ENCODE data around the gene METTL24.
"Not testable (repeated sequence)": the region's sequence is repeated elsewhere in the genome, so short reads cannot be mapped to it uniquely, and the experiment has no call there.

Gene METTL24

DNA sequence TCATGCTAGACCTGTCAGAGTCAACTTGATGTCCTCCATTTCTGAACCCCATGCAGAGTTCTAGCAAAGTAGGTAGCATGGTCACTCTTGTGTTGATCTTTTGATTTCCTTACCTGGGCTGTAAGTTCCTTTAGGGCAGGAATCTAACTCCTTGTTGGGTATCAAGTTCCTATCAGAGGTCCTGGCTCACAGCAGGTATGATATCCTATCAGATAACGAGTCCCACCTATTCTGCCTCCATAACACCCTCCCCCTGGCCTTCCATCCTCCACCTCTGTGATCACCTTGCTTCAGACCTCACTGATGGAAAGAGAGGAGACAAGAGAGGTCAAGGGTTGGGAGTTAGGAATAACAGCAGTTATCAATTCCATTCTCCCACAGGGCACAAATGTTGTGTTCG is 101.8 kb downstream of the METTL24 start:
- no peak for DNase-seq (ENCODE audit: low read depth)

DNA sequence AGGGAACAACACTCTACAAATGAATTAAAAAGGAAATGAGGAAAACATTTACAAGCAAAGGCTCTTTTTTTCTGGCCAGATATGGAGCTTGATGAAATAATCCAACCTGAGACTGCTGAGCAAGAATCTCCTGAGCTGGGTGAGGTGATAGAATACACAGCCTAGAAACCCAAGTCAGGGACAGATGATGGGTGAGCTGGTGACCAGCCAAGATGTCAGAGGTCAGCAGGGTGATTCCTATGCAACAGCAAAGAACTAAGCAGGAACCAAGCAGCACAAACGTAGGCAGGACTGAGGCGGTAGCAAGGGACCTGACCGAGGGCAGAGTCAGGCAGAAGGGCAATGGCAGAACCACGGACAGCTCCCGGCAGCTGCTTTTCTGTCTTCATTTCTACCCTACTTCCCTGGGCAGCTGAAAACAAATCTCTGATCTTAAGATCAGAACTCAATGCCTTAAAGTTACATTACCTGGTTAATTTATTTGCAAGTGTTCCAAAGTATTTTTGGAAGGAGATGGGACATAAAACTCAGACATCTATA is 102.9 kb downstream of the METTL24 start:
- no peak for DNase-seq (ENCODE audit: low read depth)

DNA sequence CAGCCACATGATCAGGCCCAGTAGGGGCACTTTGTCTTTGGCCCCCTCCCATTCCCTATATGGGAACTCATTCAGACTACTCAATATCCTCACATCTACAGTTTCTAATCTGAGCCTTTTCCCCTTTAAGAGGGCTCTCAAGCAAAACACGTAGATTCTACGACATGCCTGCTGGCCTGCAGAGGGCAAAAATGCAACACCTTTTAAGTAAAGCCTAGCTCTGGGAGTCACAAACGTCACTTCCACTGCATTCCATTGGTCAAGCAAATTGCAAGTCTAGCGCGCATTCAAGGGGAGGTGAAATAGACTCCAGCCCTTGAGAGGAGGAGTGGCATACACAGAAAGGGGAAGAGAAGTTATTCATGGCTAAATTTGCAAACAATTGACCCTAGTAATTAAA is 107.3 kb downstream of the METTL24 start:
- DNase-seq (ENCODE audit: low read depth) = no peak

DNA sequence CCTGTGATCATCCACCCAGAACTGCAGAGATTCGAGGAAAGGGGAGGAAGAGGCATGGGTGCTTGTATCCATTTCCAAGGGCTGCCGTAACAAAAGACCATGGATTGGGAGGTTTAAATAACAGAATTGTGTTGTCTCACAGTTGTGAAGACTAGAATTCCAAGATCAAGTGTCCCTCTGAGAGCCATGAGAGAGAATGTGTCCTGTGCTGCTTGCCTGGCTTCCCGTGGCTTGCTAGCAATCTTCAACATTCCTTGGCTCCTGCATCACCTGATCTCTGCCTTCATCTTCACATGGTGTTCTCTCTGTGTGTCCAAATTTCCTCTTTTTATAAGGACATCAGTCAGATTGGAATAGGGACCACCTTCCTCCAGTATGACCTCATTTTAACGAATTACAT is 108.1 kb downstream of the METTL24 start:
- no peak for DNase-seq (ENCODE audit: low read depth)

DNA sequence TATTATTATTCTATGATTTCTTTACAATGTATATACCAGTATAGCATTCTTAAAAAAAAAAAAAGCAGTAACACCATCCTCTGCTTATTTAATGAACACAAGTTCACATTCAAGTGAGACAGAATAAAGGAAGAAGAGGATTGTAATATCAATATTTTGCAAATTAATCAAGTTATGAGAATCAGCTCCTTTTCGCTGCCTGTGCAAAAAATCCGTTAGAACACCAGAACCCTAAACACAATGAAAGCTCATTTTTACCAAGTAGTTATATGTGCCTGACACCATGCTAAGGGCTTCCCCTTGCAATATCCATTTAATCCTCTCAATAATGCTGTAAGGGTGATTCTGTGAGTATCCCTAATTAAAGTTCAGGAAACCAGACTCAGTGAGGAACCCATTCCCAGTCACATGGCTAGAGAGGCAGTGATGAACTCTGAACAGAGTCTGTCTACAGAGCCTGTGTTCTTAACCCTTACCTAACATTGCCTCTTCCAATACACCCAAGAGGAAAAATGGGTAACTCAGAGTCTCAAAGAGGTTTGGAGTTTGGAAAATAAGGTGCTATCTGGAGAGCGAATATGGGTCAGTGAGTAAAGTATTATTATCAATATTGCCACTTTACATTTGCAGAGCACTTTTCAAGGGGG is 111.1 kb downstream of the METTL24 start:
- no peak for DNase-seq (ENCODE audit: low read depth)

DNA sequence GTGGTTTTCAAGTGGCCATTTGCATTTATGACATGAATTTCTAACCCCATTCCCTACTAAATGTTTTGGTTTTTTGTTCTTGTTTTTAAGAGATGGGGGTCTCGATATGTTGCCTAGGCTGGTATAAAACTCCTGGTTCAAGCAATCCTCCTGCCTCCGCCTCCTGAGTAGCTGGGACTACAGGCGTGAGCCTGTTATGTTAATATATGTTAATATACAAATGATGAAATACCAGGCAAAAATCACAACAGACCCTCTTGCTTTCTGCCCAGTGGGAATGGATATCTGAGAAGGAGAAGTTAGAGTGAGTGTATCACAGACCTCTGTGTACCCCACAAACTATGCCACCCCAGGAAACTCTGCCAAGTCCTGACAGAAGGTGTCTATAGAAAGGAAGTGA is 111.8 kb downstream of the METTL24 start:
- no peak for DNase-seq (ENCODE audit: low read depth)

DNA sequence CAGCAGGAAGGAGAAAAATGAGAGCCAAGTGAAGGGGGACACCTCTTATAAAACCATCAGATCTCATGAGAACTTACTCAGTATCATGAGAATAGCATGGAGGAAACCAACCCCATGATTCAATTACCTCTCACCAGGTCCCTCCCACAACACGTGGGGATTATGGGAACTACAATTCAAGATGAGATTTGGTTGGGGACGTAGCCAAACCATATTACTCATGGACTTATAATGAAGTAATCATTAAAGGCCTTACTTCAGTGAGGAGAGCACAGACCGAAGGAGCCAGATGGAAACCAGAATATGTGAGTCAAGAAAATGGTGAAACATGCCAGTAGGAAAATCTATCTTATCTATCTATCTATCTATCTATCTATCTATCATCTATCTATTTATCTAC is 113.5 kb downstream of the METTL24 start:
- not testable (repeated sequence) for DNase-seq (ENCODE audit: low read depth)

DNA sequence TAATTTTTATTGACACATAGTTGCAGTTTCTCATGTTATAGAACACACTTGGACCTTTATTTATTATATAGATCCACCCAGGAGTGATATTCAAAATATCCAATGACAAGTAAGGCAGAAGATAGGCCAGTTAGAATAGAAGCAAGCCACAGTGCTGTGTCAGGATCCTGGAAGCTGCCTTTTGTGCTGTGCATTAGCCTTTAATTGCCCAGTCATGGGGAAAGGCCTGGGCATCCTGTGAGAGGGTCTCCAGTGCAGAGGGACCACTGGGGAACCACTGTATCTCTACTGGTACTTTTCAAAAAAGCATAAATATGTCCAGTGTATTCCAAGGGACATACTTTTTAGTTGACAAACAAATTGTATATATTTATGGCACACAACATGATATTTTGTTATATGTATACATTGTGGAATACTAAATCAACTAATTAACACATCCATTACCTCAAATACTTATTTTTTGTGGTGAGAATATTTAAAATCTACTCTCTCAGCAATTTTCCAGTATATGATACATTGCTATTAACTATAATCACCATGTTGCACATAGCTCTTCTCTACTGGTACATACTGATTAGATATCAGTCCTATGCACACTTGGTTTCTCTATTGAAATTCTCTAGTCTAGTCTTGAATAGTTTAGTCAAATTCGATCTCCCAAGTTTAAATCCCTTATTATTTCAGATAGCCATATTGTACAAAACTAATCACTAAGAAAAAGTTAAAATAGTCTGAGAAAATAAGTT is 118.4 kb downstream of the METTL24 start:
- no peak for DNase-seq (ENCODE audit: low read depth)

DNA sequence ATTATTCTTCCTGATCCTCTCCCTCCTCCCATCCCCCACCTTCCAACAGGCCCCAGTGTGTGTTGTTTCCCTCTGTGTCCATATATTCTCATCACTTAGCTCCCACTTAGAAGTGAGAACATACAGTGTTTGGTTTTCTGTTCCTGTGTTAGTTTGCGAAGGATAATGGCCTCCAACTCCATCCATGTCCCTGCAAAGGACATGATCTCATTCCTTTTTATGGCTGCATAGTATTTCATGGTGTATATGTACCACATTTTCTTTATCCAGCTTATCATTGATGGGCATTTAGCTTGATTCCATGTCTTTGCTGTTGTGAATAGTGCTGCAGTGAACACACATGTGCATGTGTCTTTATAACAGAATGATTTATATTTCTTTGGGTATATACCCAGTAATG is 122.1 kb downstream of the METTL24 start:
- not testable (repeated sequence) for DNase-seq (ENCODE audit: low read depth)

DNA sequence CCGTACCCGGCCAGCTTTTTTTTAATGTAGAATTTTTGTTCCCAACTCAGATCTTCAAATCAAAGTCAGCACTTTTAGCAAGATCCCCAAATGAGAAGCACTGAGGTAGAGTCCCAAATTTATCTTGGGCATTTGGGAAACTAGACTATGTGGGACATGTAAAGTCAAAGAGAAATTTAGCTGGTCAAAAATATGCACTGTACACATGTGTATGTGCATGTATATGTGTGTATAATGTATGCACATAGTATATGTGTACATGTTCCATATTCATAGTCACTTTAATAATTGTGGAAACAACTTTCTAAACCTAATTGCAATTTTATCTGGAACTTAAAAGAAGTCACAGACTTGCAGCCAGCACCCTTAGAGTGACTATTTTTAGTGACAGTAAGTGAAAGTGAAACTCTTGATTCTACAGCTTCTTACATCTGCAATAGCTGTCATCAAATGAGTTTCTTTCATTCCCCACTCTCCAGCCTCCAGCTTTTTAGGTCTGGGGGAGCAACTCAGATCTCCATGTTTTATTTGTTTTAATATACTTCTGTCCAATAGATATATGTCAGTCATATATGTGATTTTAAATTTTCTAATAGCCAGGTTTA is 124.3 kb downstream of the METTL24 start:
- DNase-seq (ENCODE audit: low read depth) = no peak

DNA sequence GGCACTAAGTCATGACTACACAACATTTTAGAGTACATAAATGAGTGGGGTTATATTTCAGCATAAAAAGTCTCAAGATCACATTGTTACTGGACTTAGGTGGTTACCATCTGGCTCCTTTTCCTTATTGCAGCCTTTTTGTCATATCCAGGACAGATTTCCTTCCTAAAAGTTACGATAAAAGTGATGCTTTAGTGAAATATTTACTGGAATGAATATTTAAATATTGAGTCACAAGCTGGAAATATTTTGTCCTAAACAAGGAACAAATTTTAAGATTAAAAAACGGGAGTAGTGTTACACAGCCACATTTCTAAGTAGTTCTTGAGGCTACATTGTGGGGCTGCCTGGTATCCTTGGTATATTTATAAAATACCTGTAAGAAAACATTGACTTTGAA is 125.7 kb downstream of the METTL24 start:
- no peak for DNase-seq (ENCODE audit: low read depth)

DNA sequence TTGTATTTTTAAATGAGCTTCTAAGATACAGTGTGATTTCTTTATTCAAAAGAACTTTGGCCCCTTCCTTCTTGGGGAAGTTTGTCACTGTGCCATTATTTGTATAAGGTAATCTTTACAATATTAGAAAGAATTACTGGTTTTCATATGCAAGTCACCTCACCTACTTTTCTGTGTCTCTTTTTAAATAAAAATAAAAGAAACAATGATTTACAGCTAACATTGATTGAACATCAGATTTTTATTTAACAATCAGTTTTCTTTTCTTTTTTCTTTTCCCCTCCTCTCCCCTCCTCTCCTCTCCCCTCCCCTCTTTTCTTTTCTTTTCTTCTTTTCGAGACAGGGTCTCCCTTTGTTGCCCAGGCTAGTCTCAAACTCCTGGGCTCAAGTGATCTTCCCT is 131.9 kb downstream of the METTL24 start:
- no peak for DNase-seq (ENCODE audit: low read depth)

DNA sequence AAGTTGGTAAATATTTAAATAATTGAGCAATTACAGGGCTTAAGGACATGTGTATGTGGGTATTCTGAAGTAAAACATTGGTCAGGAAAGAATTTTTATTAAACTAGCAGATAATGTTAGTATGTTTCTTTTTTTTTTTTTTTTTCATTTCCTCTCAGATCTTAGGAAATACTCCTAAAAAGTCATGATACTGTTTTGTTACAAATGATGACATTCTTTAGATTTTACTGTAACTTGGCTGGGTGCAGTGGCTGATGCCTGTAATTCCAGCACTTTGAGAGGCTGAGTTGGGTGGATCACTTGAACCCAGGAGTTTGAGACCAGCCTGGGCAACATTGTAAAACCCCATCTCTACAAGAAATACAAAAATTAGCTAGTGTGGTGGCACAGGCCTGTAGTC is 136.4 kb downstream of the METTL24 start:
- no peak for DNase-seq (ENCODE audit: low read depth)

DNA sequence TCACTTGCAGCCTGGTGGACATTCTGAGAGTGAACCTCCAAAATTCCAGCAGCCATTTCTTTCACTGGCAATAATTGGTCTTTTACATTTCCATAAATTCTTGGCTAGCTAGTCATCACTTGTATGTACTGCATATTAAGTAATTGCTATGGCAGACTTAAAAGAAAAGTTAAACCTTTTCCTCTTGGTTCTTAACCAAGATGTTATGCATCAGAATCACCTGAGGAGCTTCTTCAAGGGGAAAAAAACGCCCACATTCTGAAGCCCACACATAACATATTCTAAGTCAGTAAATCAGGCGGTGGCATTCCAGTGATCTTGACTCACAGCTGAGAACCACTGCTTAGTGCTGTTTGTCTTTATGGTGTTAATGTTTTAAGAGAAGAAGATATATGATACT is 140.9 kb downstream of the METTL24 start:
- DNase-seq (ENCODE audit: low read depth) = no peak

DNA sequence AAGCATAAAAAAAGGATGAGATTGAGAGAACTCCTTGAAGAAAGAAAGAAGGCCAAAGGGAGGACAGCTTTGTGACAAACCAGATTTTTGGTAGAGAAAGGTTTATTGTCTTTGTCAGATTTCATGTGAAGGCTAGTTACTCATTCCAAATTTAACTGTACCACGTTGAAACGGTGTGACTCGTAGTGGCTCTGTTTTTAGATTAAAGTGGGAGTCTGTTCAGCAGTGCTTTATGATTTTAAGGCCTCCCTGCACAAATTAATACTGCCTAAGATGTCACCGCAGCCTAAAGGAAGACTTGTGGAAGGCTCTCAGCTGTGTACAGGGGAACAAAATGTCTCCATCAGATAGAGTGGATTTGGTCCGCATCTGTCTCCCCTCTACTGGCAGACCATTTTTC is 142.0 kb downstream of the METTL24 start:
- no peak for DNase-seq (ENCODE audit: low read depth)

DNA sequence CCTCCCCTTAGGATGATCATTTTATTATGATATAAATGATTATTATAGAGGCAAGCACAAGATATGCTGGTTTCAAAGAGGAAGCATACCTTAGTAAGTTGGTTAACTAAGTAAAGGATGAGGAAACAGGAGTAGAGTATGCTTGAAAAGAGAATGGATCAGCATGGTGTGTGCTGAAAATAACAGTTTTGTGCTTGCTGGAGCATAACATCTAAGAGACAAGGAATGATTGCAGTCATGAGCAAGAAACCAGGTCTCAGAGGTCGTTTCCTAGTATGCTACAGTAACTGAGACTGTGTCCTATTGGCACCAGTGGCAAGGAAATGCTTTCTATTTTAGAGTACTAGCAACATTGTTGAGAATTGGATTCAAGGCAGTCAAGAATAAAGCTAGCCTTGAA is 143.8 kb downstream of the METTL24 start:
- DNase-seq (ENCODE audit: low read depth) = no peak

DNA sequence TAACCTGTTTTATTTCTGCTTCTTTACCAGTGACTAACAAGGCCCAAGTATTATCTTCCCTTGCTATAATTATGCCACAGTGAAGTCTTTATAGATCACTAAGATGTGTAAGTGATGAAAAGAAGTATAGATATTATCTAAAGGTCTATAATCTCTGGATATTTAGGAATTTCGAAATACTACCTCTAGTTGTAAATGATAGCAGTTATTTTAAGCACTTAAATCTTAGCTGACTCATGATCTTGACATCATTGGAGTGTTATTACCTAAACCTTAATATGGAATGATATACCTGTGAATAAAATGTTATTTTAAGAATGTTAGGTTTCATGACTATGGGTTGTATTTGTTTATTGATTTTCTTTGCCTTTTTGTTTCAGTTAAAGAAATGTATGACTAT is 146.4 kb downstream of the METTL24 start:
- DNase-seq (ENCODE audit: low read depth) = no peak

DNA sequence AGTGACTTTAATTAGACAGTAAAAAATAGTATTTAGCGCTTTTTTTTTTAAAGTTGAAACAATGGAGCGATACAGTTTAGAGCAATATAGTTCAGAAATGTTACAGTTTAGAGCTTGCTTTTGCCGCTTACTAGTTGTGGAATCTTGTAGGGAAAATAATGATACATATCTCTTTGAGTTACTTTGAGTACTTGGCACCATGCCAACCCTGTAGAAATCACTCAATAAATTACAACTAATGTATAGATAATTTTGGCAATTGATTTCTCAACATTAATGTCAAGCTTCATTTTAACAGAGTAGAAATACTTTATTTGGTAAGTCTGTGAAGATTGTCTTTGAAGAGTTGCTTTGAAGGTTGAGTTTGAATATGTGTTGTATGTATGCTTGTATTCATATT is 150.5 kb downstream of the METTL24 start:
- no peak for DNase-seq (ENCODE audit: low read depth)

DNA sequence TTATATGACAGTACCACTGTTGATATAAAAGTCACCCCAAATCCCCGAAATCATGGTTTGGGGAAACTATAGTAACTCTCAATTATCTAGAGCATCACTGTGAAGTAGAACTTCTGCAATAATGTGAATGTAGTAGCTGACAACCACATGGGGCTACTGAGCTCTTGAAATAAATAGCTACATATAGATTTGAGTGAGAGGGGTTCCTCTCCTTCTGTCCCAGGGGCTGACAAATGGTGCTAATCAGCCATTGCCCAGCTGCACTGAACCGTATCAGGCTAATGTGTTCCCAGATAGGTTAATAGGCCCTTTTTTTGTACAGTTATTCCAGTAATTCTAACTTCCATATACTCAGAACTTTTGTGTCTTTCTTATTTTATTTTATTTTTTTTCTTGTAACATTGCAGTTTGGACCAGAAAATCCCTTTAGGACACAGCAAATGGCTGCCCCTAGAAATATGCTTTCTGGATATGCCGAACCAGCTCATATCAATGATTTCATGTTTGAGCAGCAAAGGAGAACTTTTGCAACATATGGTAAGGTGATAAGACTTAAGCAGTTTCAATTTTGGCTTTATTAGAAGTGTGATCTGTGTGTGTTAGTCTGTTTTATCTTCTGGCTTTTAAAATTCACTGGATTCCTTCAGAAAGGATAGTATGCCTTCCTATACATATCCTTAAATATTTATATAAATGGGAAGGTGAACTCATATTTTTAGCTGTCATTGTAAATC is 156.8 kb downstream of the METTL24 start:
- no peak for DNase-seq (ENCODE audit: low read depth)

DNA sequence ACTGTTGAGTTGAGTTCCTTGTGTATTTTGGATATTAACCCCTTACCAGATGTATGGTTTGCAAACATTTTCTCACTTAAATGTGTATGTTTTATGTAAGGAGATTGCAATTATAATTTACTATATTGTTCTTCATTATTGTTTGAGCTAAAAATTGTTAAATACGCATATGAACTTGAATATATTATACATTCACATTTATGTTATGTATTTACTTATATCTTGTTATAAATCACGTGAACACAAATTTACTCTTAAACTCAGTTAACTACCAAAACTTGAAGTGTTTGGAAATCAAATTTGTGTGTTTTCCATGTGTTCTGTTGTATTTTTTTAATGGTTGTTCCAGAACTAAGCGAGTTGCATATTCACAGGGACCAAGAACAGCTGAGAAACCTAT is 159.6 kb downstream of the METTL24 start:
- DNase-seq (ENCODE audit: low read depth) = no peak

DNA sequence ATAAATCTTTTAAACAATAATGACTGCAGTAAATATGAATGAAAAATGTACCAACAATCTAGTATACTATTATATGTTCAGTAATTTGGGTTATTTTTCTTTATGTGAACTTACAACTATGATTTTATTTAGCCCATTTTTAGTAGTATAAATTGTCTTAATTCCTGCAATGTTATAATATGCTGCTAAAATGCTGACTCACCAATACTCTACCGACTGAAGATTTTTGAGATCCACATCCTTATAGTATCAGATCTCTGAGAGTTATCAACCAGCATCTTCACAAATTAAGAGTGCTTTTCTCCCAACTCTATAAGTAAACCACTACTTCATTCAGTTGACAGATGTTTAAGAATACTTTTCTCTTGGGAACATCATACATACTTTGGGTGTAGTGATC is 161.3 kb downstream of the METTL24 start:
- no peak for DNase-seq (ENCODE audit: low read depth)

DNA sequence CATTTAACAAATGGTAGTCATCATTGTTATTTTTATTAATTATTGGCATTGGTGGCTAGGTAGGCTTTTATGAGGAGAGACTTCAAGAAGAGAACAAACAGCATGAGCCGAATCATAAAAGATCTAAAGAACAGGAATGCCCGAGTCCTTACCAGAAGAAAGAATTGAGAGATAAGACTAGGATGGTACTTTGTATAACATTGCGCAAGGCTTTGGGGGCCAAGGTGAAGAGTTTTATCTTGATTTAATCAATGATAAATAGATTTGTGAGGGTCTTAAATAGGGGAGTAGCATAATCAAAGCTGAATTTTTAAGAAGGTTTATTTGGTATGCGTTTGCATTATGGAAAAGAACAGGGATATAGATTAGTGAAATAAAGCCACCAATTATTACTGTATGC is 162.5 kb downstream of the METTL24 start:
- DNase-seq (ENCODE audit: low read depth) = no peak
